Stimulated activated CD4-positive, alpha-beta T cell treated with anti-CD3 and anti-CD28 coated beads, Interleukin-4, amount 100 ng/mL, for 1 hour (primary cell): ENCODE results near the gene SAMD4A.

Experiments used
- DNase-seq: peaks from one replicate; pipeline ENCODE4 v3.0.0-alpha.2; 2020

The SAMD4A gene

GRCh38 chr14:54708982-54709381 is 142.1 kb downstream of the SAMD4A start:
- DNase-seq = no peak

- DNase-seq = no peak
Measured at GRCh38 chr14:54709444-54709843, 142.5 kb downstream of the SAMD4A start.

DNA sequence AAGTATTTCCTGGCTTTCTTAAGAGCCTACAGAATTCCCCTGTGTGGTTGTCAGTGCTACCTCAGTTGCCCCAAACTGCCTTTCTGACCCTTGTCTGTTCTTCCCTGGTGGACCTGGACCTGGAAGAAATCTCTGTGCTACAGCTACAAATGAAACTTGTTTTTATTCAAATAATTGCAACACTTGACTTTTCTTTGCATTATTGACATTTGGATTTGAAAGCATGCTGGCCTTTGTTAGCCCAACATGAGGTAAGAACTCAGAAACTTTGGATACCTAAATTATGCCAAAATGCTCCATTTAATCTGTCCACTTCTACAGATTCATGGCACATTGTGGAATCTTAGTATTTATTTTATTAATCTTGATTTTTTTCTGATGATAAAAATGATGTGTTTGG is 142.9 kb downstream of the SAMD4A start:
- no peak for DNase-seq

DNA sequence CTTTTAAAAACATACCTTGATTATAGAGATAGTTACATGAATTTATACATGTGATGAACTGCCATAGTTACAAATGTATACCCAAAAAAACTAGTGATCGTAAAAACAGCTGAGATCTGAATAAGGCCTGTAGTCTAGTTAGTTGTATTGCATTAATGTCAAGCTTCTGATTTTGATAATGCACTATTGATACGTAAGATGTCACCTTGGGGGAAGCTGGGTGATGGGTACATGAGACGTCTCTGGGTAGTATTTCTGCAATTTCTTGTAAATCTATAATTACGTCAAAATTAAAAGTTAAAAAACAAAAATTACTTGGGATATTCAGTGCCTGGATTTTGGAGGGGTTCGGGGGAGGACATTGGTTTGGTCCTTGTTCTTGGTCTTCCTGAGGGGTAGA is 144.4 kb downstream of the SAMD4A start:
- no peak for DNase-seq

DNA sequence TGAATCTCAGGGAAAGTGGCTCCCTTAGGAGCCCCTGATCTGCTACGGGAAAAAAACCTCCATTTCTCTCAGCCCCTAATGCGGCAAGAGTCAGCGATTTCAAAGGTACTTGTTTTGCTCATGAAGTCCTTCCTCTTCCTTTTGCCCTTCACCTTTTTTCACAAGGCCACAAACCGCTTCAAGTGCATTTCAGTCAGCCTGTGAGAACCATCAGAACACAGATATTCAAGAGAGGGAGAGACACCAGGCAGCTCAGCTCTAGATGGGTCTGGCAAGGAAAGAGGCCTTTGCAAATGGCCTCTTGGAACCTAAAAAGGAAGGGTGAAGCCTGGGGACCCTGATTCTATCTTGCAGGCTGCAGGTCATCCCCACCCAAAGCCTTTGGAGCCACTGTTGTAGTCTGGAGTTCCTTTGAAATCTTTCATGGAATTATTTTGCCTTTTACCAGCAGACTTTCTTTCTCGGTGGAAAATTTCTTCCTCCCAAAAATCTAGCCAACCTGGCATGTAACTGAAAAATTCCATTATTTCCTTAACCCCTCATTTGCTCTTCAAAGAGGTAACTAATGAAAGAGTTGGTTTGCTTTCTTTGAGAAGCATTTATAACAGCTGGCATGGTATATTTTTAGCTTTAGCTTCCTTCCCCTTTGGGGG is 145.0 kb downstream of the SAMD4A start:
- DNase-seq = no peak

- DNase-seq = no peak
Measured at GRCh38 chr14:54712465-54713200, 145.7 kb downstream of the SAMD4A start.

DNA sequence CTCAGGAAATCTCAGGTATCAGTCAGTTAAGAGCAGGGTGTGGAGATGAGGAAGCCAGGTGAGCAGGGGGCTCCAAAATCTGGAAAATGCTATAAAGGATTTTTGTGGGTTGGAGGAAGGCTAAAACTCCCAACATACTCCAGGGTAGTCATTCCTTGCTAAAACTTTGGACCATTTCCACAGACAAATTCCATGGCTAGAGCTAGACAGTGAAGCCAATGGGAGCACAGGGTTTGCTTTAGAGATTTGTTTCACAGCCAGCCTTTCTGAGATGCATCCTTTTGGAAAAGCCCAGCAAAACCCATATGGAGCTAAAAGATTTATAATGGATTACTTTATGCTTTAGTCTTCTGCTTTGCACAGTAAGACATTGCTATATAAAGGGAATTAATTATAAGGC is 146.5 kb downstream of the SAMD4A start:
- no peak for DNase-seq

- DNase-seq = no peak
Measured at GRCh38 chr14:54715239-54715638, 148.3 kb downstream of the SAMD4A start.

GRCh38 chr14:54715811-54716210 is 148.9 kb downstream of the SAMD4A start:
- DNase-seq = no peak

DNA sequence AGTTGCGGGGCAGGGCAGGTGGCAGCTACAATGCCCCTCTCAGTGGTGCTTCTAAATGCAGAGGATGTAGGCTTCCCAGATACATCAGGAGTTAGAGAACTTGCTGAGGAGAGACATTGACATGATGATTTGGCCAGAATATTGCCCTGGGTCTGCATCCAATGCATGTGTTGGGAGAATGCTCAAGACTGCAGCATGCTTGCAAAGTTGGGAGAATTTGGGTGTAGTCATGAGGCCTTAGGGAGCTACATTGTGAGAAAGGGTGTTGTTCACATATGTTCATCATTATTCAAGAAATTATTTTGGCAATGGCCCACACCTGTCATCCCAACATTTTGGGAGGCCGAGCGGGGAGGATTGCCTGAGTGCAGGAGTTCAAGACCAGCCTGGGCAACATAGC is 149.9 kb downstream of the SAMD4A start:
- no peak for DNase-seq

DNA sequence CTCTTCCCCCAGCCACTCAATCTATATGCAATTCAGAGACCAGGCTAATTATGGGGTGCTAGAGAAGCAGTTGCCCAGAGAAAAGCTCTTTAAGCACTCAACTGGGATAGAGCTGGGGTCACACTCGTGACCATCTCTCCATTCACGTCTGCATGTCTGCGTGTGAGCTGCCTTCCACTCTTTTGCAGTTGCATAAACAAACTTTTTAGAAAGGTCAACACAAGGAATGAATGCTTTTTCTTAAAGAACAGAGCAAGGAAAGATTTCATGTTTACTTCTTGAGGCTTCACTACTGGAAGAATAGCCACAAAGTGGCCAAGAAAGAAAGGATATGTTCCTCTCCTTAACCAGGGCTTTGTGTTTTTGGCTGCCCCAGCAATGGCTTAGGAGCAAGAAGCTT is 151.1 kb downstream of the SAMD4A start:
- DNase-seq = no peak

DNA sequence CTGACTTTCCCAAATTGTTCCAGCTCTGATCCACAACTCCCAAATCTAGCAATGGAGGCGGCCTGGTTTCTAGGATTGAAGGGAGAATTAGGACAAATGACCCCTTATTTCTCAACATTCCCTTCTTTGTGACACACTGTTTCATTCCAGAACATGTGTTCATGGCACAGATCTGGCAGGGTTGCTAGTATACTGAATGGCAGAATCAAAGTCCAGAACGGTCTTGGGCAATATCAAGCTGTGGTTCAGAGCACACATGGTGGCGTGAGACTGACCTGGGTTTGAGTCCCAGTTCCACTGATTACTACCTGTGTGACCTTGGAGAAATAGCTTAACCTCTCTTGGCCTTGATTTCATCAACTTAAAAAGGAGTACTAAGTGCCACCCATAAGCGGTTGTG is 152.5 kb downstream of the SAMD4A start:
- no peak for DNase-seq

DNA sequence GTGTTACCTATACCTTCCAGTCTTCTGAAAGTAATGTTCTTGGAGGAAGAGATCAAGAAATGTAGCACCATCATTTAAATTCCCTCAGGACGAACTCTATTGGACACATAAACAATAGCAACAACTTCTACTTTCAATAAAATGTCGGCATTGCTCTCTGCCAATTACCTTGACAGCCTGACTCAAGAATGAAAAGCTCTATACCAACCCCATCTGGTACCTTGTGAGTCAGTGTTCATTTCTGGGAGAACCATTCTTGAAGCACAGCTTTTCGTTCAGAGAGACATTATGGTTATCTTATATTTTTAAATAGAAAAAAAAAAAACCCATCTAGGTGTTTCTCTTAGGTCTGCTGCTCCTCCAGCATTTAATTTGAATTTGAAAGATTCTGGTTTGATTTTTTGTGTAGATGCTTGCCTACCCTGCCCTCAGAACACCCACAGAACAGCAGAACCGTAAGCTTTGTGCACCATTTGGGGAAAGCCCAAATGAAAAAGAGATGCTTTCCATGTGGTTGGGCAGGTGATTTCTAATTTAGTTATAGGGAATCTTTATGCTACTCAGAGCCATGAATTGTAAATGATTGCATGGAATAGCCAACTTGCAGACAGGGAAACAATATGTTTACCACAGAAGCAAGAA is 156.0 kb downstream of the SAMD4A start:
- no peak for DNase-seq

- DNase-seq = no peak
Measured at GRCh38 chr14:54724123-54724522, 157.2 kb downstream of the SAMD4A start.

DNA sequence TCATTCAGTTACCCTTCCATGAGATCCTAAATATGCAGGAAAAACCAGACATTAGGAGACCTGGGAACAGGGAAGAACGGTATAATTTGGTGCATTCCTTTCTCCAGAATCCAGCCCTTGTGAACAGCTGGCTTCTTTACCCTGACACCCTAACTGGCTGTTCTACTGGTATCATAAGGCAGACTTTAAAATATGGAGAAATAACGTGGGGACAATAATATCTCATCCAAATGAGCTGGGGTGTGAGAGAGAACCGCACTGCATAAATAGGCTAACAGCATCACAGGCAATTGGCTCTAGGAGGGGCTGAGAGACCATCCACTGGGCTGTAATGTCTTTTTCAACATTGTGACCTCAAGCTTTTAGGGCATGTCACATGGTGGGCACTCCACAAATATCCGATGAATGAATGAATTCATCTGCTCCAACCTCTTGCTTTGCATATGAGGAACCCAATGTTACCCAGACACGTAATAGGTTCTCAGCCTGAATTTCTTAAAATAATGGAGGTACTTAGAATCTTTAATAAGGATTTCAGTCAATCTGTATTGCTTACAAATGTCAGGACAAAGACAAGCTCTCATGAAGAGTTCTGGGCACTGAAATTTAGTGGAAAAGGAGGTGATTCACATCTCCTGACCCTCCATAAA is 157.9 kb downstream of the SAMD4A start:
- DNase-seq = no peak

DNA sequence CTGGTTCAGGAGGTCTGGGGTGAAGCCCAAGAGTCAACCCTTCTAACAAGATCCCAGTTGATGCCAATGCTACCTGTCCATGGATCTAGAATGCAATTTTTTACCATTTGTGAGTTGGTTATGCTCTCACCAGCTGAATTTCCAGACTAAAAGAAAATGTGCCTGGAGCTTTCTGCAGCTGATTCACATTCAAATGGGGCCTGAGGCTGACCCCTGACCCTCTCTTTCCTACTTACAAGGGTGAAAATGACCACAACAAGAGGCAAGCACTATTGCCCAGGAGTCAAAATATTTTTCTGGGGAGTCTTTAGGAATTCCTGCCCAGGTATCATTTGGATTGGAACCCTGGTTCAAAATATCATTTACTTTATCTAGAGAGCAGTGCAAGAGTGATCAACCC is 159.1 kb downstream of the SAMD4A start:
- no peak for DNase-seq

DNA sequence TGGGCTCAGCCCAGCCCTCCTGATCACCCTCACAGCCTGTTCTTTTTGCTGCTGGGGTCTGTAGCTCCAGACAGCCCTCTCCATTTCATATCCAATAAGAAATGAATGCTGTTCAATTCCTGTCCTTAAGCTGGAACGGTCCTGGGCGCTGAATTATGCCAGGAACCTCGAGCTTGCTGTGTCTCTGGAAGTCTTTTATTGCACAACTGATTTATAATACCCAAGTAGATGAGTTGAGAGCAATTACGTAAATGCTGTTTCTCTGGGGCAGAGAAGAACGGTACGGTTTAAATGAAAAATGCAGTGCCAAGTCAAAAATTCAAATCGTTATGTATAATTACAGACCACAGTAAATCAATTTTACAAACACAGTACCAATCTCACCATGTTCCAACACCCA is 161.0 kb downstream of the SAMD4A start:
- no peak for DNase-seq

GRCh38 chr14:54728700-54729527 is 162.0 kb downstream of the SAMD4A start:
- no peak for DNase-seq

- DNase-seq = no peak
Measured at GRCh38 chr14:54730156-54730961, 163.4 kb downstream of the SAMD4A start.

DNA sequence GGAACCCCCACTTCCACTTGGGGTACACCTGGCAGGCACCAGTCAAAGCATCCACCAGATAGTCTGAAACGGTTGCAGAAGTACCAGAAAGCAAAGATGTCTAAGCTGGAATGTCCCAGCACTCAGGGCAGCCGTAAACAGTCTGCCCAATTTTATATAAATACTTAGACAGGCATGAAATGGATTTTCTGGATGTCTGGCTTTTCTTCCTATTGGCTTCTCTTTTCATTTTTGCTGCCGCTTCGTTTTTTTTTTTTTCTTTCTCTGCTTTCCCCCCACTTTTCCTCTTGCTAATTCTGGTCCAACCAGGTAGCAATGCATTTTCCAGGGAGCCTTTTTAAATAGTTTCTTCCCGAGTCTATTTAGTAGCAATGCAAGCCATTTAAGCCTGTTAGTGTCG is 168.0 kb downstream of the SAMD4A start:
- DNase-seq = no peak

DNA sequence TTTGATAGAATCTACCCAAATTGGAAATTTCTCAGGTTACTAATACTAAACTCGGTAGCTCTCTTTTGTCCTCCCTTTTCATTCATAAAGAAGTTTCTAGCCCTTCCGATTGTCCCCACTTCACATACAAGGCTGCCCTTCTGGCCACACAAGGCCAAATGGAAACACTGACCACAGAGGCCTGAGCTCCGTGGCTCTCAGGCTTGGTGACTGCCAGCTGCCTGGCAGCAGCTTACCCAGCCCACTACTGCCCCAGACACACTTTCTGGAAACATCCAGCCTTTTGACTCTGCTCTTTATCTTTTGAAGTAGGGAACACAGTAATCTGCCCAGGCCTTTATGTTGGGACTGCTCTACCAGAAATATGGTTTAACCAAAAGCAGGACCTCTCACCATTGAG is 168.5 kb downstream of the SAMD4A start:
- DNase-seq = no peak

DNA sequence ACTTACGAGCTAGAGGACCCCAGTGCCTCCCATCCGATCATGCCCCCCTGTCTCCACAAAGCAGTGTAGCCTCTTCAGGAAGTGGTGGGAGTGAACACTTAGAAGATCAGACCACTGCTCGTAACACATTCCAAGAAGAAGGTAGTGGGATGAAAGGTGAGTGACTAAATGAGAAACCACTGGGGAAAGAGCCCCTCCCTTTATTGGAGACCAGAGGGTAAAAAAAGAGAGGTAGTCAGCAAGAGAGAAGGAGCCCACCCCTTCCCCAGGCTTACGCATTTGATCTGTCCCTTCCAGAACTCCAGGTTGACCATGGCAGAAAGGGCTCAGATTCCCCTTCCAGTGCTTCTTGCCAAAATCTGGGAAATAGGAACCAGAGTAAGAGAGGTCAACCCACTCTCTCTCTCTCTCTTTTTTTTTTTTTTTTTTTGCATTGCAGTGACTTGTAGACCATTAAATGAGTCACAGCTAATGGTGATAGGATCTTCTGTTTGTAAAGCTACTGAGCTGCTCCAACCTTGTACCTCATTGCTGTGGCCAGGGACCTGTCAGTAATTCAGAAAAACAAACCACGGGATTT is 170.3 kb downstream of the SAMD4A start:
- no peak for DNase-seq
